HepG2 (cell line): ENCODE measurements around the gene CLDN7. TPM values are rescaled to one million over a fixed set of nuclear protein-coding genes. Genes with fewer than 3 reads are reported as not detected.

Experiments used
- ATAC-seq: fragments of 200-7000 bp; cut with Tn5 transposase; 3 replicates; pipeline ENCODE4 v1.9.1; 2020; ENCODE audit warnings: mild to moderate bottlenecking, moderate library complexity
- BruUV-seq: library from RNA; stranded (reverse); fragments of 400-500 nt; replicated peaks from 2 replicates; lab custom pipeline; 2021; lab: Mats Ljungman, UMichigan
- CTCF ChIA-PET: fragments of 300-600 bp; formaldehyde crosslinking; extraction: SDS; loops from one replicate; lab custom pipeline; 2021; ENCODE audit warnings: low total read pairs, inconsistent platforms, low intra/inter-chr PET ratio; lab: Yijun Ruan, JAX
- POLR2A ChIA-PET: fragments of 350-600 bp; sonication (Branson Sonifier 250); formaldehyde crosslinking; loops from one replicate; lab custom pipeline; 2020; ENCODE audit warnings: antibody characterized with exemption, inconsistent platforms; lab: Yijun Ruan, JAX
- DNase-seq: peaks from one replicate; pipeline ENCODE4 v3.0.0-alpha.2; 2015; ENCODE audit warnings: low spot score
- FAIRE-seq: peaks from 3 replicates; lab custom pipeline; 2011; peaks lifted over from hg19 to GRCh38; lab: Jason Lieb, UNC
- H2AFZ ChIP-seq: one replicate; pipeline ENCODE4 v1.6.1; 2011; ENCODE audit warnings: low read length, inconsistent platforms
- H3K27ac ChIP-seq: fragments of 300-600 bp; 3 replicates; pipeline ENCODE4 v1.8.0; 2011; ENCODE audit warnings: mixed run types, mild to moderate bottlenecking, mixed read lengths, low read length, inconsistent platforms; ENCODE audit not compliant: insufficient read depth; ENCODE audit errors: extremely low read length
- H3K27me3 ChIP-seq, 2 experiments: fragments of 200-600 bp in 1 of 2; 2 replicates in 1 of 2; 3 replicates in 1 of 2; pipeline versions ENCODE4 v1.6.0 to v1.8.0; 2011; ENCODE audit warnings: low read length in 2 of 2, mild to moderate bottlenecking in 2 of 2, moderate library complexity in 2 of 2, inconsistent platforms in 1 of 2; ENCODE audit not compliant: insufficient read depth in 2 of 2, control insufficient read depth in 1 of 2
- H3K36me3 ChIP-seq, 2 experiments: fragments of 200-600 bp in 1 of 2; replicated peaks in 1 of 2; 2 replicates in 1 of 2; 3 replicates in 1 of 2; pipeline versions ENCODE4 v1.5.1 to v1.8.0; 2011; ENCODE audit warnings: low read length in 2 of 2, inconsistent platforms in 1 of 2; ENCODE audit not compliant: insufficient read depth in 2 of 2, control insufficient read depth in 1 of 2
- H3K4me1 ChIP-seq: 2 replicates; pipeline ENCODE4 v1.5.1; 2012; ENCODE audit warnings: low read length, inconsistent platforms; ENCODE audit not compliant: insufficient read depth
- H3K4me2 ChIP-seq: 2 replicates; pipeline ENCODE4 v1.6.0; 2011; ENCODE audit warnings: low read depth, low read length, inconsistent platforms
- H3K4me3 ChIP-seq, 3 experiments: fragments of 200-600 bp in 1 of 3; sonication (generic), shearing (Covaris generic) in 1 of 3; replicated peaks in 1 of 3; 2 replicates each; pipeline ENCODE4 v1.5.1; 2011 to 2016; ENCODE audit warnings: low read length in 3 of 3, inconsistent platforms in 2 of 3, low read depth in 2 of 3, mild to moderate bottlenecking in 2 of 3, control low read depth in 1 of 3, mixed read lengths in 1 of 3; ENCODE audit not compliant: insufficient read depth in 1 of 3
- H3K79me2 ChIP-seq: one replicate; pipeline ENCODE4 v1.6.1; 2011; ENCODE audit warnings: low read length, inconsistent platforms; ENCODE audit not compliant: insufficient read depth
- H3K9ac ChIP-seq: 2 replicates; pipeline ENCODE4 v1.6.0; 2011; ENCODE audit warnings: mild to moderate bottlenecking, low read depth, low read length, inconsistent platforms; ENCODE audit not compliant: insufficient read depth
- H3K9me3 ChIP-seq: 2 replicates; pipeline ENCODE4 v1.5.1; 2012; ENCODE audit warnings: mild to moderate bottlenecking, low read length
- H4K20me1 ChIP-seq: 2 replicates; pipeline ENCODE4 v1.6.0; 2011; ENCODE audit warnings: inconsistent platforms, mild to moderate bottlenecking, low read length, moderate library complexity; ENCODE audit not compliant: insufficient read depth
- ISL2 ChIP-seq: sonication (generic); formaldehyde crosslinking; IDR thresholded peaks from 2 replicates; pipeline ENCODE4 v1.5.0; 2020; ENCODE audit warnings: missing genetic modification reagents
- JUN ChIP-seq: sonication (generic); formaldehyde crosslinking; IDR thresholded peaks from 2 replicates; pipeline ENCODE4 v1.4.0; 2020; ENCODE audit warnings: mild to moderate bottlenecking, missing genetic modification reagents
- NCOA2 ChIP-seq: sonication (generic); formaldehyde crosslinking; IDR thresholded peaks from 2 replicates; pipeline ENCODE4 v1.8.0; 2022; ENCODE audit warnings: inconsistent platforms
- POLR2A ChIP-seq, 2 experiments: IDR thresholded peaks; 2 replicates each; pipeline ENCODE4 v1.6.1; 2011; ENCODE audit warnings: low read depth in 2 of 2, low read length in 2 of 2, mild to moderate bottlenecking in 1 of 2, moderate library complexity in 1 of 2; ENCODE audit not compliant: insufficient read depth in 1 of 2
- RBFOX2 ChIP-seq: fragments of 200-400 bp; formaldehyde crosslinking; IDR thresholded peaks from 2 replicates; pipeline ENCODE4 v1.6.1; 2017; ENCODE audit warnings: low read depth, mild to moderate bottlenecking, low read length
- SKIL ChIP-seq: sonication (generic); formaldehyde crosslinking; IDR thresholded peaks from 2 replicates; pipeline ENCODE4 v1.8.0; 2022; ENCODE audit warnings: missing genetic modification reagents, mild to moderate bottlenecking, moderate library complexity, borderline replicate concordance
- ZEB1 ChIP-seq: IDR thresholded peaks from 2 replicates; pipeline ENCODE4 v1.6.1; 2012; ENCODE audit warnings: mild to moderate bottlenecking, low read depth, inconsistent platforms; ENCODE audit not compliant: insufficient replicate concordance
- WGBS: methylation state at CpG from one replicate; pipeline ENCODE4 v1.1.6; 2017; ENCODE audit warnings: low lambda C conversion rate; 5-methylcytosine and 5-hydroxymethylcytosine counted together
- in situ Hi-C: cut with HindIII; loops from 2 replicates; pipeline ENCODE4 v1.10.0; 2017; ENCODE audit warnings: low pct_unique_long_range_greater_than_20kb; ENCODE audit not compliant: extremely low pct_ligation_motif_present
- intact Hi-C: fragments of 100-400 bp; cut with micrococcal nuclease; formaldehyde crosslinking; loops from one replicate; pipeline ENCODE4 v1.10.0; 2022; ENCODE audit not compliant: unreplicated experiment
- polyA plus RNA-seq, 8 experiments: library from polyadenylated mRNA; depleted of rRNA in 3 of 8; stranded (reverse) in 7 of 8; unstranded in 1 of 8; fragments of >200 nt; fragmentation: Illumina TruSeq in 4 of 8; extraction: Trizol in 4 of 8; gene quantifications; 2 replicates each; pipeline versions ENCODE4 v1.2.1 to v1.2.3, GENCODE V29; 2011 to 2016; ENCODE audit warnings: low read depth in 4 of 8, missing spikeins in 1 of 8, mixed read lengths in 1 of 8; ENCODE audit not compliant: insufficient read depth in 1 of 8
- total RNA-seq, 5 experiments: library from RNA; depleted of rRNA; stranded (reverse); fragments of >200 nt; fragmentation: Illumina TruSeq; extraction: Trizol; gene quantifications; 2 replicates each; pipeline ENCODE4 v1.2.3, GENCODE V29; 2016; ENCODE audit warnings: low read depth in 1 of 5

Gene CLDN7
- total and polyA plus RNA-seq, 2 of the 13 experiments (the other 11 are each of a cell fraction or from before 2014, with no cell fraction given) = not detected

- FAIRE-seq = no peak
- Histone ChIP-seq H2AFZ (no peak overlapping the region), H3K4me3 (no peak overlapping the region), H3K27ac (no peak overlapping the region), H3K4me1 (peaks cover 55% of the 10 kb centered on the region), H3K27me3 (no peaks in the 10 kb centered on the region), H3K79me2 (peaks cover 50% of the 10 kb centered on the region), H3K4me2 (peak overlapping the region; percentile 1; the same call in 1 of the 2 replicates), H3K36me3 (peaks cover 21 to 43% of the 10 kb centered on the region in 2 experiments), H4K20me1 (peaks cover 53% of the 10 kb centered on the region), H3K9ac (no peak overlapping the region), H3K9me3 (no peaks in the 10 kb centered on the region)
- ATAC-seq = no peak
- POLR2A ChIA-PET = interaction anchor here (5.8 kb wide), 1 partner anchor 18 kb away, joined by 47 read pairs; the partner anchor contains the start of gene NEURL4
- in situ Hi-C loops (no loop called here), intact Hi-C loops (no loop called here)
- 94% methylated on average over 7 of the region's 7 CpGs for WGBS
- TF ChIP-seq ISL2 (CRISPR knock-in tag) (no peak), SKIL (CRISPR knock-in tag) (no peak), RBFOX2 (peak; percentile 53), POLR2A (IDR thresholded peaks at IDR 0.05; ENCODE audit: insufficient read depth in 1 of 2, low read depth in 2 of 2, low read length in 2 of 2) (peak in 1 of 2 experiments; percentile 29; a peak in 1 of 4 replicates), NCOA2 (CRISPR knock-in tag) (no peak), ZEB1 (no peak), JUN (no peak)
- DNase-seq = no peak
- CTCF ChIA-PET = no interaction called here
- no TSS peak for BruUV-seq
These were observed 48.9 kb upstream of the CLDN7 start for GRCh38 chr17:7311110-7311705.
